ENCODE data around the gene PON3. TPM values are rescaled to one million over a fixed set of nuclear protein-coding genes. Genes with fewer than 3 reads are reported as not detected.

PON3 gene
- total RNA-seq, 2 donors from 2014 or later, result not detected

GRCh38 chr7:95342029-95342428 lies 54.1 kb downstream of the PON3 start:
- H3K27me3 ChIP-seq (replicated peaks; ENCODE audit: insufficient read depth), result no peaks in the 10 kb centered on the region
- DNase-seq (ENCODE audit: low spot score), result no peak
- no peak for ATAC-seq (ENCODE audit: insufficient number of reproducible peaks, low FRiP score, low read depth)
- H3K36me3 ChIP-seq, result no peaks in the 10 kb centered on the region
- TF ChIP-seq CTCF (IDR thresholded peaks at IDR 0.05), result no peak
- no peaks in the 10 kb centered on the region for H3K4me1 ChIP-seq (ENCODE audit: control insufficient read depth in 1 of 2, low read depth in 2 of 2)
- no peak overlapping the region for H3K4me3 ChIP-seq
- H3K27ac ChIP-seq, result no peak overlapping the region
- no peaks in the 10 kb centered on the region for H3K9me3 ChIP-seq

GRCh38 chr7:95340491-95340890 lies 55.7 kb downstream of the PON3 start:
- H3K36me3 ChIP-seq, result no peaks in the 10 kb centered on the region
- no peaks in the 10 kb centered on the region for H3K4me1 ChIP-seq (ENCODE audit: control insufficient read depth in 1 of 2, low read depth in 2 of 2)
- no peaks in the 10 kb centered on the region for H3K9me3 ChIP-seq
- H3K4me3 ChIP-seq, result no peak overlapping the region
- no peak for TF ChIP-seq CTCF (IDR thresholded peaks at IDR 0.05)
- DNase-seq (ENCODE audit: low spot score) (no peak), ATAC-seq (ENCODE audit: insufficient number of reproducible peaks, low FRiP score, low read depth) (no peak)
- H3K27me3 ChIP-seq (replicated peaks; ENCODE audit: insufficient read depth), result no peaks in the 10 kb centered on the region
- no peak overlapping the region for H3K27ac ChIP-seq

GRCh38 chr7:95338832-95339231 lies 57.3 kb downstream of the PON3 start:
- no peaks in the 10 kb centered on the region for H3K36me3 ChIP-seq
- H3K4me3 ChIP-seq, result no peak overlapping the region
- no peak for ATAC-seq (ENCODE audit: insufficient number of reproducible peaks, low FRiP score, low read depth)
- H3K4me1 ChIP-seq (ENCODE audit: control insufficient read depth in 1 of 2, low read depth in 2 of 2), result no peaks in the 10 kb centered on the region
- no peak for TF ChIP-seq CTCF (IDR thresholded peaks at IDR 0.05)
- no peak overlapping the region for H3K27ac ChIP-seq
- H3K9me3 ChIP-seq, result no peaks in the 10 kb centered on the region
- no peaks in the 10 kb centered on the region for H3K27me3 ChIP-seq (replicated peaks; ENCODE audit: insufficient read depth)
- DNase-seq (ENCODE audit: low spot score), result no peak

- no peak for DNase-seq (ENCODE audit: low spot score)
- no peaks in the 10 kb centered on the region for H3K27me3 ChIP-seq (replicated peaks; ENCODE audit: insufficient read depth)
- no peak for ATAC-seq (ENCODE audit: insufficient number of reproducible peaks, low FRiP score, low read depth)
- TF ChIP-seq CTCF (IDR thresholded peaks at IDR 0.05), result no peak
- no peaks in the 10 kb centered on the region for H3K36me3 ChIP-seq
- no peak overlapping the region for H3K4me3 ChIP-seq
- peaks cover 0 to 4% of the 10 kb centered on the region in 2 donors for H3K4me1 ChIP-seq (ENCODE audit: control insufficient read depth in 1 of 2, low read depth in 2 of 2)
- H3K9me3 ChIP-seq, result no peaks in the 10 kb centered on the region
- H3K27ac ChIP-seq, result no peak overlapping the region
Measured at GRCh38 chr7:95335093-95335492, 61.1 kb downstream of the PON3 start.

- no peaks in the 10 kb centered on the region for H3K36me3 ChIP-seq
- H3K27ac ChIP-seq, result no peak overlapping the region
- H3K4me3 ChIP-seq, result no peak overlapping the region
- no peak for TF ChIP-seq CTCF (IDR thresholded peaks at IDR 0.05)
- DNase-seq (ENCODE audit: low spot score) (no peak), ATAC-seq (ENCODE audit: insufficient number of reproducible peaks, low FRiP score, low read depth) (no peak)
- H3K9me3 ChIP-seq, result no peaks in the 10 kb centered on the region
- peaks cover 0 to 6% of the 10 kb centered on the region in 2 donors for H3K4me1 ChIP-seq (ENCODE audit: control insufficient read depth in 1 of 2, low read depth in 2 of 2)
- no peaks in the 10 kb centered on the region for H3K27me3 ChIP-seq (replicated peaks; ENCODE audit: insufficient read depth)
Measured at GRCh38 chr7:95334447-95334846, 61.7 kb downstream of the PON3 start.
